ENCODE measurements around the gene SUN3.

SUN3 gene

GRCh38 chr7:47941136-47941844, 87.6 kb downstream of the SUN3 start:
- POLR2A ChIA-PET (ENCODE audit: low non-redundant PET): no interaction called here
- peak overlapping the region; percentile 61 for H3K27ac ChIP-seq
- no peak for TF ChIP-seq CTCF (conservative IDR thresholded peaks at IDR 0.05; ENCODE audit: low read depth)
- DNase-seq (ENCODE audit: low spot score): peak; percentile 77
- CTCF ChIA-PET: interaction anchor here (1.0 to 1.7 kb wide), 2 partner anchors 13 to 214 kb away, joined by 4 to 5 read pairs; no protein-coding TSS in a partner anchor

GRCh38 chr7:47940088-47941013, 88.6 kb downstream of the SUN3 start:
- TF ChIP-seq CTCF (conservative IDR thresholded peaks at IDR 0.05; ENCODE audit: low read depth): no peak
- CTCF ChIA-PET: interaction anchor here (1.7 kb wide), 1 partner anchor 214 kb away, joined by 5 read pairs; no protein-coding TSS in a partner anchor
- peak overlapping the region; percentile 61 for H3K27ac ChIP-seq
- POLR2A ChIA-PET (ENCODE audit: low non-redundant PET): no interaction called here
- no peak for DNase-seq (ENCODE audit: low spot score)

- TF ChIP-seq CTCF (conservative IDR thresholded peaks at IDR 0.05; ENCODE audit: low read depth): no peak
- no peak overlapping the region for H3K27ac ChIP-seq
- CTCF ChIA-PET: interaction anchor here (0.6 to 1.5 kb wide), 2 partner anchors 215 to 235 kb away, joined by 3 to 6 read pairs; no protein-coding TSS in a partner anchor
- POLR2A ChIA-PET (ENCODE audit: low non-redundant PET): no interaction called here
- DNase-seq (ENCODE audit: low spot score): no peak
These were observed 89.4 kb downstream of the SUN3 start for GRCh38 chr7:47939425-47940036.

GRCh38 chr7:47938574-47939165, 90.2 kb downstream of the SUN3 start:
- ChIA-PET CTCF (interaction anchor here (0.6 to 1.5 kb wide), 2 partner anchors 216 to 234 kb away, joined by 3 to 6 read pairs; no protein-coding TSS in a partner anchor), POLR2A (ENCODE audit: low non-redundant PET) (no interaction called here)
- DNase-seq (ENCODE audit: low spot score): no peak
- no peak overlapping the region for H3K27ac ChIP-seq
- no peak for TF ChIP-seq CTCF (conservative IDR thresholded peaks at IDR 0.05; ENCODE audit: low read depth)

- no peak for DNase-seq (ENCODE audit: low spot score)
- POLR2A ChIA-PET (ENCODE audit: low non-redundant PET): no interaction called here
- no peak for TF ChIP-seq CTCF (conservative IDR thresholded peaks at IDR 0.05; ENCODE audit: low read depth)
- CTCF ChIA-PET: interaction anchor here (1.5 kb wide), 1 partner anchor 217 kb away, joined by 6 read pairs; no protein-coding TSS in a partner anchor
- H3K27ac ChIP-seq: no peak overlapping the region
These were observed 91.0 kb downstream of the SUN3 start for GRCh38 chr7:47937711-47938573.

Measured in RWPE1 (cell line).